GM18867 (cell line): ENCODE measurements around the gene RAPGEF5.

Source experiments
- ATAC-seq: cut with Tn5 transposase; IDR thresholded peaks from one replicate; pipeline ENCODE4 v1.9.1; 2021; ENCODE audit warnings: mild to moderate bottlenecking, moderate library complexity; ENCODE audit not compliant: unreplicated experiment

RAPGEF5 gene

DNA sequence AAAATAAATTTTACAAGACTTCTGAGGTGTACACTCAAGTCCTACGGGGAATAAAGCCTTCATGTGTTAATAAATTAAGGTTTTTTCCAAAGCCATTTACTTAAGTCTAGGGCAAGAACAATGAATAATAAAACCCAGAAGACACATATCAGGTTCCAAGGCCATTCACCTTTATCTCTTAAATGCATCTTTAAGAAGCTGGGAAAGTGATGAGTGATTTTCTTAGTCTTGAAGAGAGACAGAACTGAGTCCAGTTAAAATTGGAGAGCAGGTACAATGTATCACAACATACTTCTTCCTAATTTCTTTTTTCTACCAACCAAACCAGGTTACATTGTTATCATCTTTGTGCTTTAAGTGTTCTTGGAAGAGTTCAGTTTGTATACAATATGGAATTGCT lies 189.5 kb downstream of the RAPGEF5 start:
- ATAC-seq: no peak

- no peak for ATAC-seq
These were observed 190.0 kb downstream of the RAPGEF5 start for GRCh38 chr7:22166928-22167327.

DNA sequence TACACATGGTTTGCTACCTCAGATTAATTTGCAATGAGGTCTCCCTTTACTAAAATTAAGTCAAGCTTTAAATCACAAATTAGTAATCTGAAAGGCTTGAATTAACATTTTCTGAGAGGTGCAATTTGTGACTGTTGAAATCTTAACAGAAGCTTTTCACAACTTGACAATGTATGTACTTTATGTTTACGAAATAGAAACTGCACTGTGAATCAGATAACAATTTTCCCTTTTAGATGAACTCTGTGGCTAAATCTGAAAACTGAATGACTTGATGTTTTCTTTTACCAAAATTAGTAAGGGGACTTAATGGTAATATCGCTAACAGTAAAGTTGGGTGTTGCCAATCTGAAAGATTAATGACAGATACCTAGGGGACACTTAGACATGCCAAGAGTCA lies 197.6 kb downstream of the RAPGEF5 start:
- no peak for ATAC-seq

GRCh38 chr7:22157552-22157951 lies 199.4 kb downstream of the RAPGEF5 start:
- ATAC-seq: no peak

DNA sequence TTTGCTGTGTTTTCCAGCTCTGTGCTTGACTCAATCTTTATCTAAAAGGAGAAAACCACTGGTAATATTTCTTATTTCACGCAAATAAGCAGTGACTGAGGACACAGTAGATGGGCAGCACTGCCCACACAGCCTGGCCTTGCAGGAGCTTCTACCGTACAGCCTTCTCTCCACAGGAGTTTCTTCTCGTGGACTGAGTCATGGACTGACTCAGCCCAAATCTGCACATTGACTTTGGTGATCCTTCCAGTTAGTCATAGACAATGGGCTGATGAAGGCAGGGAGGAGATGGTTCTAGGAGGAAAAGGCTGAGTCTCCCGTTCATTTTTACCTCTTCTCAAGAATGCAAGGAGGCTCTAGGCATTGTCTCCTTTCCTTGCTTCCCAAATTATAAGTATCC lies 200.7 kb downstream of the RAPGEF5 start:
- no peak for ATAC-seq

- no peak for ATAC-seq
These were observed 202.8 kb downstream of the RAPGEF5 start for GRCh38 chr7:22154143-22154529.

DNA sequence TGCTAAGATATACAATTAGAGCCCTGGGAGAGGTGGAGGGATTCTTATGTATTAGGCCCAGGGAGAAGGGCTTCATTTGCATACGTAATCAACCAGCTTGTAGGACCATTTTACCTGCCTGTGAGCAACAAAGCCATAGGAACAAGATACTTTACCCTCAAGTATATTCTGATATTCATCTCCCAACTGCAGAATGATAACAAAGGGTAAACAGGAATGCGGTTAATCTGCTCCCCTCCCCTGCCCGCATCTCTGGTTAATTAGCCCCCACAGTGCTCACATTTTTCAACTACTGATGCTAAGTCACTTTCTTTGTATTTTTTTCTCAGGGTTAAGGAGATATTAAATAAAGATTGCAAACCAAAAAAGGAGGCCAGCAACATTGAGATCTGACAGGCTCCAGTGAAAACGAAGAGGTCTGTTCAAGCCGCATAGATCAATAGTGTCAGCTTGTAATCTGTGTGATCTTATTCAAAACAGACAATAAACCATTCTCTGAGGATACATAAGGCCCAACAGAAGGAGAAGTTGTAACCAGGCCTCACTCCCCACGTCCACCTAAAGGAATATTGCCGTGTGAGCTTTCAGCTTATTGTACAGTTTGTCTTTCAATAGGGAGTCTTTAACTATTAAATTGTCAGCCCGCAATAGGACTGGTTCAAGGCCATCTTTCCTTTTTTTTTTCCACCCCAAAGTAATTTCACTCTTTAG lies 203.4 kb downstream of the RAPGEF5 start:
- ATAC-seq: no peak

GRCh38 chr7:22152690-22153089 lies 204.3 kb downstream of the RAPGEF5 start:
- ATAC-seq: no peak

GRCh38 chr7:22151901-22152300 lies 205.1 kb downstream of the RAPGEF5 start:
- no peak for ATAC-seq

DNA sequence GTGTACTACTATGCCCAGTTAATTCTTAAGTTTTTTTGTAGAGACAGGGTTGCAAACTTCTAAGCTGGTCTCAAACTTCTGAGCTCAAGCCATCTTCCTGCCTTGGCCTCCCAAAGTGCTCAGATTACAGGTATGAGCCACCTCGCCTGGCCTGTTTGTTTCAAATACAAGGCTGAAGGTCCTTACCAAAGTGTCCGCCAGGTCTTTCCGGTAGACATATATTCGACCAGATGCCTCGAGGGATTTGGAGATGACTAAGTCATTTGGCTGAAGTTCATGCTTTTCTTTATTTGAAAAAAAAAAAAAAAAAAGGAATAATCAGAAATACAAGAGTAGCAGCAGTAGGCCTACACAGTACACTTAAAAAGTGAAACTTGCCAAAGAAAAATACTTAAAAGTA lies 206.7 kb downstream of the RAPGEF5 start:
- ATAC-seq: no peak

GRCh38 chr7:22147868-22148267 lies 209.1 kb downstream of the RAPGEF5 start:
- no peak for ATAC-seq

GRCh38 chr7:22146961-22147512 lies 209.9 kb downstream of the RAPGEF5 start:
- ATAC-seq: peak; percentile 61

DNA sequence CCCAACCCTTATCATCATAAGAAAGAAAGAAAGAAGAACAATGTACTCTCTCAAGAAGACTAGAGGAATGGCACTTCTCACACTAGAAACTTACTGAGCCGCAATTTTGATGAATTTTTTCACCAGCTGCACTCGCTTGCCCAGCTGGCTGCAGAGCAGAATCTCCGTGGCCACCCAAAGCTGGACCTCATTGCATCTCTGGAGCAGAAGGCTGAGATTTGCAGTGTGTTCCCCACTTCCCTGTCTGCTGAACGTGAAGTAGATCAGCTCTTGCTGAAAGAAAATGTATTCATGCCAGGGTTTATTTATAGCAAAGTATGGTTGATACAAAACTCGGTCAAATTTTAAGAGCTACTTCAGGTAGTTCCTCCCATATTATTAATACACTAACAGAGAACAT lies 212.0 kb downstream of the RAPGEF5 start:
- ATAC-seq: no peak

DNA sequence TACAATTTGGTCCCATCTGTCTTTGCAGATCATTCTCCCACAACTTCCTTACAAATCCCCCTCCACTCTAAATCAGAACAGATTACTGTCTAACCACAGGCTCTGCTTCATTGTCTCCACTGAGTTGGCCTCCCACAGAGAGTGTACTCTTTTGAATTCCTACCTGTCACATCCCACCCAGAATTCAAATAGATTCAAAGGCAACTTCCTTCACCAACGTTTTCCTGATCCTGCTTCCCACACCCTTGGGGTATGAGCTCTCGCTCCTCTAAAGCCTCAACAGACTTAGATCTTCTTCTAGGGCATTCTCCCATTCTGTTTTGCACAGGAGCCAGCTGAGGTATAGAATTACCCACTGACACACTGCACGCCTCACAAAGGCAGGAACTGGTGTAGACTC lies 213.5 kb downstream of the RAPGEF5 start:
- no peak for ATAC-seq

- no peak for ATAC-seq
These were observed 214.4 kb downstream of the RAPGEF5 start for GRCh38 chr7:22142572-22142971.

- no peak for ATAC-seq
These were observed 215.6 kb downstream of the RAPGEF5 start for GRCh38 chr7:22141355-22141754.

DNA sequence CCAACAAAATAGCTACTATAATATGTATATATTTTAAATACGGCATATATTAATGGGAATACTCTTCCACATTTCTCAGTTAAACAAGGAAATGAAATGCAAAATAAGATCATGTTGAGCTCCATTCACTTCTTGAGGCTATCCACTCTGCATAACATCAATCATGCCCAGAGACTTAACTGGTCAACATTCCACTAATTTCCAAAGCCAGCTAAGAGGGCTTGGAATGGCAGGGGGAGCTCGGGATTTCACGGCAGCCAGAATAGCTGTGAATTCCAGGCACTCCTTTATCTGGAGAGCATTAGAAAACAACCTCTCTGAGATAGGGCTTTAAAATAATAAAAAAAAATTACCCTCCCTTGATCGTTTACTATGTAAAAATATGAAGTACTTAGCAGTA lies 216.4 kb downstream of the RAPGEF5 start:
- no peak for ATAC-seq

- no peak for ATAC-seq
These were observed 218.1 kb downstream of the RAPGEF5 start for GRCh38 chr7:22138886-22139285.

GRCh38 chr7:22138106-22138505 lies 218.8 kb downstream of the RAPGEF5 start:
- no peak for ATAC-seq

GRCh38 chr7:22137466-22137865 lies 219.5 kb downstream of the RAPGEF5 start:
- no peak for ATAC-seq

DNA sequence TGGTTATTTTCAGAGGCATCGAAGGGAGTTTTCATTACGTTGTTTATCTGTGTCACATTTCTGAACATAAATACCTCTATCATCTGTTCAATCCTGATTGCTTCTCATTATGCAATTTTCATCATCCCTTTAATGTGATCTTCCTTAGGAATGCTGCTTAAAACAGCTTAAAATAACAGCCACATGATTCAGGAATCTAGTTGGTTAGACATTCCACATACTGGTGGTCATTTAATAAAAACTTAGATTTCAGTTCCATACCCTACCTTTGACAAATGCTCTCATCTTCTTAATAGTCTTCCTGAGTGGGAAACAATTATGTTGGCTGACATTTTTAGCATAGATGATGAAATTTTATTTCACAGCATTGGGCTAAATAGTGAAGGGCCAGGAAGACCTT lies 219.9 kb downstream of the RAPGEF5 start:
- no peak for ATAC-seq

- no peak for ATAC-seq
These were observed 227.0 kb downstream of the RAPGEF5 start for GRCh38 chr7:22129819-22130580.
